Measurements from ENCODE around the gene BMPR1B.

- no peak for TF ChIP-seq POLR2A (IDR thresholded peaks at IDR 0.05)
- no peak for TF ChIP-seq CTCF (IDR thresholded peaks at IDR 0.05)
Observed at GRCh38 chr4:94758141-94758699, 465 bp downstream of the BMPR1B start.

All from right lobe of liver (tissue), 4 donors.